Right lobe of liver (tissue), 6 donors: Measurements from ENCODE around the gene PRCP. TPM values are rescaled to one million over a fixed set of nuclear protein-coding genes. Genes with fewer than 3 reads are reported as not detected.

ENCODE experiments used
- ATAC-seq, 4 donors: fragments of 200-7000 bp; cut with Tn5 transposase; one replicate each; pipeline ENCODE4 v1.9.1; 2020; ENCODE audit warnings: mild to moderate bottlenecking in 4 of 4, moderate library complexity in 4 of 4
- DNase-seq, 3 donors: peaks; one replicate each; pipeline ENCODE4 v3.0.0-alpha.2; 2020
- H3K27ac ChIP-seq, 3 donors: fragments of 200-600 bp; one replicate each; pipeline ENCODE4 v1.8.0; 2022
- H3K27me3 ChIP-seq, 2 donors: fragments of 200-600 bp; one replicate each; pipeline ENCODE4 v1.8.0; 2022
- H3K36me3 ChIP-seq, 4 donors: fragments of 200-600 bp; sonication (generic) in 1 of 4; one replicate each; pipeline versions ENCODE4 v1.5.1 to v1.8.0; 2017 to 2022; ENCODE audit warnings: control low read depth in 1 of 4
- H3K4me1 ChIP-seq, 4 donors: fragments of 200-600 bp; sonication (generic) in 1 of 4; one replicate each; pipeline versions ENCODE4 v1.5.1 to v1.8.0; 2017 to 2022; ENCODE audit warnings: control low read depth in 1 of 4
- H3K4me3 ChIP-seq, 3 donors: fragments of 200-600 bp; one replicate each; pipeline ENCODE4 v1.8.0; 2022
- H3K9me3 ChIP-seq, 4 donors: fragments of 200-600 bp; sonication (generic) in 1 of 4; one replicate each; pipeline versions ENCODE4 v1.5.1 to v1.8.0; 2017 to 2022; ENCODE audit warnings: control low read depth in 1 of 4
- CTCF ChIP-seq, 4 donors: fragments of 200-600 bp in 3 of 4; fragments of 450-650 bp in 1 of 4; IDR thresholded peaks; one replicate each; pipeline versions ENCODE4 v1.5.1 to v1.8.0; 2016 to 2022; ENCODE audit warnings: antibody characterized with exemption in 4 of 4, mild to moderate bottlenecking in 2 of 4
- POLR2A ChIP-seq: fragments of 450-650 bp; IDR thresholded peaks from one replicate; pipeline ENCODE4 v1.6.1; 2017; ENCODE audit warnings: antibody characterized with exemption, mild to moderate bottlenecking
- WGBS: methylation state at CpG from one replicate; pipeline ENCODE4 v1.1.6; 2018; ENCODE audit warnings: low coverage, low lambda C conversion rate; ENCODE audit not compliant: insufficient coverage; ENCODE audit errors: missing lambda C conversion rate; 5-methylcytosine and 5-hydroxymethylcytosine counted together
- intact Hi-C, 2 donors: fragments of 100-400 bp; cut with DNase I; formaldehyde crosslinking; loops; one replicate each; pipeline versions ENCODE4 v1.11.2 to v1.14.1; 2022
- total RNA-seq, 6 experiments: library from RNA; depleted of rRNA in 2 of 6; stranded (reverse); fragments of >200 nt in 2 of 6; fragmentation: NEBNext Ultra II Directional in 3 of 6; extraction: Animal tissue kit (Norgen Biotek cat#: 25700) in 3 of 6; gene quantifications; one replicate each; pipeline versions ENCODE4 v1.1.0 to v1.2.4, GENCODE V29; 2016 to 2023
- donor health status: DM: no; HTN: yes; CAD: no.
- donor health status: DM: no; HTN: no; CAD: no.
- donor health status: DM: no; HTN: no; CAD: no.
- donor health status: DM: no; HTN: yes; CAD: no.
- donor health status: DM: no; HTN: yes; CAD: no.

The PRCP gene
- total RNA-seq, 6 experiments from 2014 or later: 35.4 to 84.9 (median 49.4) TPM

GRCh38 chr11:82792319-82792718, 107.9 kb downstream of the PRCP start:
- H3K4me3 ChIP-seq: no peak overlapping the region
- H3K27me3 ChIP-seq: no peaks in the 10 kb centered on the region
- 60% methylated on average over 3 of the region's 5 CpGs for WGBS
- H3K27ac ChIP-seq: no peak overlapping the region
- no peaks in the 10 kb centered on the region for H3K9me3 ChIP-seq
- no peaks in the 10 kb centered on the region for H3K4me1 ChIP-seq
- intact Hi-C loops: no loop called here
- ATAC-seq (no peak), DNase-seq (no peak)
- no peaks in the 10 kb centered on the region for H3K36me3 ChIP-seq
- TF ChIP-seq POLR2A (no peak), CTCF (IDR thresholded peaks at IDR 0.05) (no peak)

- no peaks in the 10 kb centered on the region for H3K27me3 ChIP-seq
- no peak for ATAC-seq
- H3K4me1 ChIP-seq: no peaks in the 10 kb centered on the region
- H3K36me3 ChIP-seq: no peaks in the 10 kb centered on the region
- WGBS: 33% methylated on average over 4 of the region's 4 CpGs
- no peak overlapping the region for H3K4me3 ChIP-seq
- DNase-seq: no peak
- intact Hi-C loops: no loop called here
- H3K9me3 ChIP-seq: no peaks in the 10 kb centered on the region
- H3K27ac ChIP-seq: no peak overlapping the region
- TF ChIP-seq CTCF (IDR thresholded peaks at IDR 0.05): no peak
- TF ChIP-seq POLR2A: no peak
Observed at GRCh38 chr11:82791779-82792178, 108.5 kb downstream of the PRCP start.

GRCh38 chr11:82790723-82791484, 109.3 kb downstream of the PRCP start:
- Histone ChIP-seq H3K27me3 (no peaks in the 10 kb centered on the region), H3K27ac (no peak overlapping the region), H3K4me1 (no peaks in the 10 kb centered on the region), H3K9me3 (no peaks in the 10 kb centered on the region), H3K4me3 (no peak overlapping the region), H3K36me3 (no peaks in the 10 kb centered on the region)
- WGBS: 31% methylated on average over 5 of the region's 5 CpGs
- ATAC-seq (no peak), DNase-seq (no peak)
- TF ChIP-seq CTCF (IDR thresholded peaks at IDR 0.05) (no peak), POLR2A (no peak)
- intact Hi-C loops: no loop called here

- Histone ChIP-seq H3K9me3 (no peaks in the 10 kb centered on the region), H3K27ac (no peak overlapping the region), H3K36me3 (no peaks in the 10 kb centered on the region), H3K4me3 (no peak overlapping the region), H3K27me3 (no peaks in the 10 kb centered on the region), H3K4me1 (no peaks in the 10 kb centered on the region)
- TF ChIP-seq POLR2A (no peak), CTCF (IDR thresholded peaks at IDR 0.05) (no peak)
- WGBS: 74% methylated on average over 4 of the region's 4 CpGs
- no peak for ATAC-seq
- no peak for DNase-seq
- intact Hi-C loops: no loop called here
Observed at GRCh38 chr11:82787981-82788380, 112.2 kb downstream of the PRCP start.
